ENCODE measurements around the gene GREB1L. TPM values are rescaled to one million over a fixed set of nuclear protein-coding genes. Genes with fewer than 3 reads are reported as not detected.

GREB1L gene
- polyA plus RNA-seq, 1 of the 3 experiments (the other 2 are of a cell fraction), result under 0.01 TPM

DNA sequence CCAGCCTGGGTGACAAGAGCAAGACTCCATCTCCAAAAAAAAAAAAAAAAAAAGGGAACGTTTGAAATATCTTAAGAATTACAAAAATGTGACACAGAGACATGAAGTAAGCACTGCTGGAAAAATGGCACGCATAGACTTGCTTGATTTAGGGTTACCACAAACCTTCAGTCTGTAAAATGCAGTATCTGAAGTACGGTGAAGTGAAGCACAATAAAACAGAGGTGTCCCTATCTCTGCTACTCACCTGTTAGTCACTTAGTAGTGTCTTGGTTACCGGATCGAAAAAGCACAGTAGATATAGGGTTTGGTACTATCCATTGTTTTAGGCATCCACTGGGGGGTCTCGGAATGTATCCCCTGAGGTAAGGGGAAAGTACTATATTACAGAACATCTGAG is 11.6 kb upstream of the GREB1L start:
- no peak overlapping the region for H3K27ac ChIP-seq (ENCODE audit: low read depth in 2 of 2, low read length in 1 of 2)
- no peaks in the 10 kb centered on the region for H3K36me3 ChIP-seq (replicated peaks in 1 of 2; ENCODE audit: control insufficient read depth in 1 of 2, insufficient read depth in 2 of 2, low read length in 1 of 2)
- DNase-seq, result no peak
- no peaks in the 10 kb centered on the region for H3K79me2 ChIP-seq (ENCODE audit: insufficient read depth)
- H3K4me2 ChIP-seq, result no peak overlapping the region
- H2AFZ ChIP-seq (ENCODE audit: low read depth), result no peak overlapping the region
- peaks cover 35% of the 10 kb centered on the region; the same call in 1 of the 2 replicates for H3K27me3 ChIP-seq (ENCODE audit: insufficient read depth)
- ChIA-PET CTCF (no interaction called here), POLR2A (no interaction called here)
- H3K9me2 ChIP-seq, result no peaks in the 10 kb centered on the region
- 42% methylated on average over 6 of the region's 6 CpGs for WGBS (ENCODE audit: low lambda C conversion rate)
- no peaks in the 10 kb centered on the region for H4K20me1 ChIP-seq (ENCODE audit: insufficient read depth)
- H3K4me3 ChIP-seq (ENCODE audit: low read depth in 2 of 2, low read length in 1 of 2), result no peak overlapping the region
- TF ChIP-seq, protein P1, sequence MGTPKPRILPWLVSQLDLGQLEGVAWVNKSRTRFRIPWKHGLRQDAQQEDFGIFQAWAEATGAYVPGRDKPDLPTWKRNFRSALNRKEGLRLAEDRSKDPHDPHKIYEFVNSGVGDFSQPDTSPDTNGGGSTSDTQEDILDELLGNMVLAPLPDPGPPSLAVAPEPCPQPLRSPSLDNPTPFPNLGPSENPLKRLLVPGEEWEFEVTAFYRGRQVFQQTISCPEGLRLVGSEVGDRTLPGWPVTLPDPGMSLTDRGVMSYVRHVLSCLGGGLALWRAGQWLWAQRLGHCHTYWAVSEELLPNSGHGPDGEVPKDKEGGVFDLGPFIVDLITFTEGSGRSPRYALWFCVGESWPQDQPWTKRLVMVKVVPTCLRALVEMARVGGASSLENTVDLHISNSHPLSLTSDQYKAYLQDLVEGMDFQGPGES (IDR thresholded peaks at IDR 0.05; ENCODE audit: low read depth, low read length), result no peak
- TF ChIP-seq EZH2phosphoT487 (IDR thresholded peaks at IDR 0.05; ENCODE audit: borderline replicate concordance, low read depth) (no peak), POLR2AphosphoS5 (IDR thresholded peaks at IDR 0.05; ENCODE audit: low read depth, low read length) (no peak), TEAD4 (IDR thresholded peaks at IDR 0.05; ENCODE audit: borderline replicate concordance, insufficient read depth) (no peak), EP300 (IDR thresholded peaks at IDR 0.05; ENCODE audit: borderline replicate concordance in 1 of 2, low read depth in 1 of 2, low read length in 1 of 2) (no peak), GATA2 (CRISPR knock-in tag; IDR thresholded peaks at IDR 0.05) (no peak), TAF1 (IDR thresholded peaks at IDR 0.05; ENCODE audit: borderline replicate concordance, low read depth, low read length) (no peak), GABPA (IDR thresholded peaks at IDR 0.05; ENCODE audit: low read depth) (no peak), FOSL2 (IDR thresholded peaks at IDR 0.05; ENCODE audit: borderline replicate concordance, low read depth) (no peak), TCF12 (IDR thresholded peaks at IDR 0.05) (no peak), RAD21 (IDR thresholded peaks at IDR 0.05; ENCODE audit: low read length) (no peak), NRF1 (IDR thresholded peaks at IDR 0.05; ENCODE audit: low read depth, low read length) (no peak), CHD2 (IDR thresholded peaks at IDR 0.05; ENCODE audit: low read length, partially characterized antibody) (no peak), RXRA (IDR thresholded peaks at IDR 0.05; ENCODE audit: borderline replicate concordance, low read depth) (no peak)
- TF ChIP-seq, protein P2, sequence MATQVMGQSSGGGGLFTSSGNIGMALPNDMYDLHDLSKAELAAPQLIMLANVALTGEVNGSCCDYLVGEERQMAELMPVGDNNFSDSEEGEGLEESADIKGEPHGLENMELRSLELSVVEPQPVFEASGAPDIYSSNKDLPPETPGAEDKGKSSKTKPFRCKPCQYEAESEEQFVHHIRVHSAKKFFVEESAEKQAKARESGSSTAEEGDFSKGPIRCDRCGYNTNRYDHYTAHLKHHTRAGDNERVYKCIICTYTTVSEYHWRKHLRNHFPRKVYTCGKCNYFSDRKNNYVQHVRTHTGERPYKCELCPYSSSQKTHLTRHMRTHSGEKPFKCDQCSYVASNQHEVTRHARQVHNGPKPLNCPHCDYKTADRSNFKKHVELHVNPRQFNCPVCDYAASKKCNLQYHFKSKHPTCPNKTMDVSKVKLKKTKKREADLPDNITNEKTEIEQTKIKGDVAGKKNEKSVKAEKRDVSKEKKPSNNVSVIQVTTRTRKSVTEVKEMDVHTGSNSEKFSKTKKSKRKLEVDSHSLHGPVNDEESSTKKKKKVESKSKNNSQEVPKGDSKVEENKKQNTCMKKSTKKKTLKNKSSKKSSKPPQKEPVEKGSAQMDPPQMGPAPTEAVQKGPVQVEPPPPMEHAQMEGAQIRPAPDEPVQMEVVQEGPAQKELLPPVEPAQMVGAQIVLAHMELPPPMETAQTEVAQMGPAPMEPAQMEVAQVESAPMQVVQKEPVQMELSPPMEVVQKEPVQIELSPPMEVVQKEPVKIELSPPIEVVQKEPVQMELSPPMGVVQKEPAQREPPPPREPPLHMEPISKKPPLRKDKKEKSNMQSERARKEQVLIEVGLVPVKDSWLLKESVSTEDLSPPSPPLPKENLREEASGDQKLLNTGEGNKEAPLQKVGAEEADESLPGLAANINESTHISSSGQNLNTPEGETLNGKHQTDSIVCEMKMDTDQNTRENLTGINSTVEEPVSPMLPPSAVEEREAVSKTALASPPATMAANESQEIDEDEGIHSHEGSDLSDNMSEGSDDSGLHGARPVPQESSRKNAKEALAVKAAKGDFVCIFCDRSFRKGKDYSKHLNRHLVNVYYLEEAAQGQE (IDR thresholded peaks at IDR 0.05; ENCODE audit: low read depth, low read length), result no peak
- TF ChIP-seq, protein P3, sequence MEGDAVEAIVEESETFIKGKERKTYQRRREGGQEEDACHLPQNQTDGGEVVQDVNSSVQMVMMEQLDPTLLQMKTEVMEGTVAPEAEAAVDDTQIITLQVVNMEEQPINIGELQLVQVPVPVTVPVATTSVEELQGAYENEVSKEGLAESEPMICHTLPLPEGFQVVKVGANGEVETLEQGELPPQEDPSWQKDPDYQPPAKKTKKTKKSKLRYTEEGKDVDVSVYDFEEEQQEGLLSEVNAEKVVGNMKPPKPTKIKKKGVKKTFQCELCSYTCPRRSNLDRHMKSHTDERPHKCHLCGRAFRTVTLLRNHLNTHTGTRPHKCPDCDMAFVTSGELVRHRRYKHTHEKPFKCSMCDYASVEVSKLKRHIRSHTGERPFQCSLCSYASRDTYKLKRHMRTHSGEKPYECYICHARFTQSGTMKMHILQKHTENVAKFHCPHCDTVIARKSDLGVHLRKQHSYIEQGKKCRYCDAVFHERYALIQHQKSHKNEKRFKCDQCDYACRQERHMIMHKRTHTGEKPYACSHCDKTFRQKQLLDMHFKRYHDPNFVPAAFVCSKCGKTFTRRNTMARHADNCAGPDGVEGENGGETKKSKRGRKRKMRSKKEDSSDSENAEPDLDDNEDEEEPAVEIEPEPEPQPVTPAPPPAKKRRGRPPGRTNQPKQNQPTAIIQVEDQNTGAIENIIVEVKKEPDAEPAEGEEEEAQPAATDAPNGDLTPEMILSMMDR (IDR thresholded peaks at IDR 0.05), result no peak
- no peaks in the 10 kb centered on the region for H3K4me1 ChIP-seq (ENCODE audit: control insufficient read depth in 1 of 2, insufficient read depth in 2 of 2, low read depth in 1 of 2, low read length in 1 of 2)
- no peaks in the 10 kb centered on the region; the same call in 1 of the 2 replicates for H3K9me3 ChIP-seq
- no peaks in the 10 kb centered on the region for H3F3A ChIP-seq (replicated peaks; ENCODE audit: insufficient read depth)
- no peak overlapping the region for H3K9ac ChIP-seq

All from SK-N-SH (cell line).